PC-3 (cell line): Measurements from ENCODE around the gene PTS. TPM values are rescaled to one million over a fixed set of nuclear protein-coding genes. Genes with fewer than 3 reads are reported as not detected.

Source experiments
- total RNA-seq: library from RNA; depleted of rRNA; stranded (reverse); fragments of >200 nt; gene quantifications from 2 replicates; pipeline ENCODE4 v1.2.3, GENCODE V29; 2014; rRNA removed

PTS gene
- total RNA-seq, 1 experiment from 2014 or later: 77.4 TPM

Other genes starting within 250 kb of the PTS start
- gene DLAT, start 201.0 kb upstream of the PTS start, total RNA-seq: 78.9 and 102 TPM in 2 replicates
- 0.75 and 1.7 TPM in 2 replicates for gene PIH1D2, start 152.4 kb upstream of the PTS start, total RNA-seq
- 19.4 and 34.3 TPM in 2 replicates for gene NKAPD1, start 152.1 kb upstream of the PTS start, total RNA-seq
- gene TIMM8B, start 139.7 kb upstream of the PTS start, total RNA-seq: 210 and 238 TPM in 2 replicates
- gene SDHD, start 139.6 kb upstream of the PTS start, total RNA-seq: 139 and 184 TPM in 2 replicates
- 53.6 and 61.6 TPM in 2 replicates for gene IL18, start 62.3 kb upstream of the PTS start, total RNA-seq
- 0.69 TPM in 1 of 2 replicates, not detected in the other for gene TEX12, start 59.1 kb upstream of the PTS start, total RNA-seq
- 1.6 and 2.9 TPM in 2 replicates for gene BCO2, start 50.9 kb upstream of the PTS start, total RNA-seq
- gene PLET1, start 34.4 kb downstream of the PTS start, total RNA-seq: 0.26 TPM in 1 of 2 replicates, not detected in the other